ENCODE measurements around the gene PGF.

PGF gene

GRCh38 chr14:74947353-74948227 lies 7.8 kb downstream of the PGF start:
- TF ChIP-seq, protein P1, sequence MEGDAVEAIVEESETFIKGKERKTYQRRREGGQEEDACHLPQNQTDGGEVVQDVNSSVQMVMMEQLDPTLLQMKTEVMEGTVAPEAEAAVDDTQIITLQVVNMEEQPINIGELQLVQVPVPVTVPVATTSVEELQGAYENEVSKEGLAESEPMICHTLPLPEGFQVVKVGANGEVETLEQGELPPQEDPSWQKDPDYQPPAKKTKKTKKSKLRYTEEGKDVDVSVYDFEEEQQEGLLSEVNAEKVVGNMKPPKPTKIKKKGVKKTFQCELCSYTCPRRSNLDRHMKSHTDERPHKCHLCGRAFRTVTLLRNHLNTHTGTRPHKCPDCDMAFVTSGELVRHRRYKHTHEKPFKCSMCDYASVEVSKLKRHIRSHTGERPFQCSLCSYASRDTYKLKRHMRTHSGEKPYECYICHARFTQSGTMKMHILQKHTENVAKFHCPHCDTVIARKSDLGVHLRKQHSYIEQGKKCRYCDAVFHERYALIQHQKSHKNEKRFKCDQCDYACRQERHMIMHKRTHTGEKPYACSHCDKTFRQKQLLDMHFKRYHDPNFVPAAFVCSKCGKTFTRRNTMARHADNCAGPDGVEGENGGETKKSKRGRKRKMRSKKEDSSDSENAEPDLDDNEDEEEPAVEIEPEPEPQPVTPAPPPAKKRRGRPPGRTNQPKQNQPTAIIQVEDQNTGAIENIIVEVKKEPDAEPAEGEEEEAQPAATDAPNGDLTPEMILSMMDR (IDR thresholded peaks at IDR 0.05; ENCODE audit: insufficient read depth, low read depth, low read length, missing control alignments), result no peak
- no peak for DNase-seq (ENCODE audit: low read depth)
- H3K4me3 ChIP-seq (ENCODE audit: low read depth, low read length), result no peak overlapping the region

DNA sequence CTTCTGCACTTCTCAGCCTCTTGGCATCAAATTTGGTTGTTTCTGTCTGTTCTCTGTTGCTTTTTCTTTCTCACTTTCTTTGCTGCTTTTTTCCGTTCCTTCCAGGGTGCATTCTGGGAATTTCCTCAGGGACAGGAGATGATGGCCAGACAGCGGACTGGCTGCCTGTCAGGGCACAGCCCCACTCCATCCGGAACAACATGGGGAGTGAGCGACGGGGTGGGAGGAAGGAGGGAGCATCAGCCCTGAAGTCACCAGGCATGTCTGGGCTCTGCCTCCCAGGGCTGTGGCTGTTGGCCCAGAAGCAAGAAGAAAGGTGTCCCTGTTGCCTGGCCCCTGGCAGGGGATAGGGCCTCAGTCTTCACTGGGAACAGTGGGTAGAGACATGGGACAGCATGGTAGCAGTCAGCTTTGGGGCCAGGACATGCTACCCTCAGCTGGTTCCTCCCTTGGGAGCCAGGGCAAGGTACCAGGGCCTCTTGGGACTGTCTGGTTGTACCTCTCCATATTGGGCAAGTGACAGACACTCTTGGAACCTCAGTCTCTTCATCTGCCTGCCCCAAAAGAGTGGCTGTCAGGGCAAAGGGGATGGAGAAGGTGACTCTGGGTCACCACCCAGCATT lies 8.6 kb downstream of the PGF start:
- DNase-seq (ENCODE audit: low read depth), result no peak
- H3K4me3 ChIP-seq (ENCODE audit: low read depth, low read length), result no peak overlapping the region
- TF ChIP-seq, protein P1 (IDR thresholded peaks at IDR 0.05; ENCODE audit: insufficient read depth, low read depth, low read length, missing control alignments), result no peak

DNA sequence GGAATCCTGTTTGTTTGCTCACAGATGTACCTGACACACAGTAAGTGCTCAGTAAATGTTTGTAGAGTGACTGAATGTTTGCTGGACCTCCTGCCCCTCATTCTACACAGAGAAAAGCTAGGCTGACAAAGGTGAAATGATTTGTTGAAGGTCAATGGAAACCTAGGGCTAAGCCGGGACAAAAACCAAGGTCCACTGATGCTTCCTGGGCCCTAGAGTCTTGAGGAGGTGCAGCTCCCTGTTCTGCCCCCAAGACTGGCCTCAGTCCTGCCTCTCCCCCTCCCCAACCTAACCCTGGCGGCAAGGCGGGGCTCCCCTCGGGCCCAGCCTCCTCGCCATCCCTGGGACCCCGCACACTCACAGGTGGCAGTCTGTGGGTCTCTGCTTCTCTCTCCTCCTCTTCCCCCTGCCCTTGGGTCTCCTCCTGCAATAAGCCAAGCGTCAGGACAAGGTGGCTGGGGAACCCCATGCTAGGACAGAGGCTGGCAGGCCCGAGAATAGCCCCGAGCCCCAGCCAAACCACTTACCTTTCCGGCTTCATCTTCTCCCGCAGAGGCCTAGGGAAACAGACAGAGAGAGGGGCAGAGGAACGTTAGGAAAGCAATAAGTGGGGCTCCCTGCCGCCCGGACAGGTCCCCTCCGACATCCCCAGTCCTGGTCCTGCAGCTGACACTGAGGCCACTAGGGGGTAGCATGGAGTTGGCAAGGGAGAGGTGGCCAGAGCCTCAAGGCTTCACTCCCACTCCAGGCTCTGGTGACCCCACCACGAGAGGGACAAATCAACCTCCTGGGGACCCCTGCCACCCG lies 9.3 kb downstream of the PGF start:
- TF ChIP-seq, protein P1 (IDR thresholded peaks at IDR 0.05; ENCODE audit: insufficient read depth, low read depth, low read length, missing control alignments), result peak; percentile 98
- no peak overlapping the region for H3K4me3 ChIP-seq (ENCODE audit: low read depth, low read length)
- DNase-seq (ENCODE audit: low read depth), result peak; percentile 81

- TF ChIP-seq, protein P1 (IDR thresholded peaks at IDR 0.05; ENCODE audit: insufficient read depth, low read depth, low read length, missing control alignments), result peak; percentile 54
- DNase-seq (ENCODE audit: low read depth), result peak; percentile 40
- H3K4me3 ChIP-seq (ENCODE audit: low read depth, low read length), result no peak overlapping the region
Observed at GRCh38 chr14:74945261-74945851, 10.0 kb downstream of the PGF start.

- H3K4me3 ChIP-seq (ENCODE audit: low read depth, low read length), result peak overlapping the region; percentile 84
- TF ChIP-seq, protein P1 (IDR thresholded peaks at IDR 0.05; ENCODE audit: insufficient read depth, low read depth, low read length, missing control alignments), result no peak
- DNase-seq (ENCODE audit: low read depth), result peak; percentile 65
Observed at GRCh38 chr14:74942608-74943007, 12.8 kb downstream of the PGF start.

GRCh38 chr14:74942181-74942580 lies 13.2 kb downstream of the PGF start:
- DNase-seq (ENCODE audit: low read depth), result peak; percentile 61
- TF ChIP-seq, protein P1 (IDR thresholded peaks at IDR 0.05; ENCODE audit: insufficient read depth, low read depth, low read length, missing control alignments), result no peak
- peak overlapping the region; percentile 84 for H3K4me3 ChIP-seq (ENCODE audit: low read depth, low read length)

All from GM12865 (cell line).